Measurements from ENCODE around the gene RPL22.

The RPL22 gene

GRCh38 chr1:6151291-6151822 is 48.0 kb downstream of the RPL22 start:
- no peak for DNase-seq (ENCODE audit: low read depth)

- no peak for DNase-seq (ENCODE audit: low read depth)
These were observed 49.1 kb downstream of the RPL22 start for GRCh38 chr1:6150006-6150938.

- DNase-seq (ENCODE audit: low read depth) = no peak
These were observed 49.8 kb downstream of the RPL22 start for GRCh38 chr1:6149597-6149996.

- no peak for DNase-seq (ENCODE audit: low read depth)
These were observed 50.7 kb downstream of the RPL22 start for GRCh38 chr1:6148497-6149241.

GRCh38 chr1:6145864-6146410 is 53.5 kb downstream of the RPL22 start:
- DNase-seq (ENCODE audit: low read depth) = no peak

- DNase-seq (ENCODE audit: low read depth) = no peak
These were observed 54.0 kb downstream of the RPL22 start for GRCh38 chr1:6145396-6145750.

- no peak for DNase-seq (ENCODE audit: low read depth)
These were observed 54.6 kb downstream of the RPL22 start for GRCh38 chr1:6144647-6145395.

- DNase-seq (ENCODE audit: low read depth) = no peak
These were observed 55.2 kb downstream of the RPL22 start for GRCh38 chr1:6144175-6144574.

- no peak for DNase-seq (ENCODE audit: low read depth)
These were observed 56.0 kb downstream of the RPL22 start for GRCh38 chr1:6143395-6143794.

GRCh38 chr1:6142734-6143133 is 56.7 kb downstream of the RPL22 start:
- DNase-seq (ENCODE audit: low read depth) = no peak

- no peak for DNase-seq (ENCODE audit: low read depth)
These were observed 57.3 kb downstream of the RPL22 start for GRCh38 chr1:6142036-6142621.

GRCh38 chr1:6141592-6141991 is 57.8 kb downstream of the RPL22 start:
- DNase-seq (ENCODE audit: low read depth) = no peak

- no peak for DNase-seq (ENCODE audit: low read depth)
These were observed 59.0 kb downstream of the RPL22 start for GRCh38 chr1:6140413-6140812.

- no peak for DNase-seq (ENCODE audit: low read depth)
These were observed 61.6 kb downstream of the RPL22 start for GRCh38 chr1:6137758-6138157.

- no peak for DNase-seq (ENCODE audit: low read depth)
These were observed 62.7 kb downstream of the RPL22 start for GRCh38 chr1:6136516-6137220.

Data from HS-5 (cell line).